Measurements from ENCODE around the gene CRHR1. TPM values are rescaled to one million over a fixed set of nuclear protein-coding genes. Genes with fewer than 3 reads are reported as not detected.

Gene CRHR1
- polyA plus RNA-seq, 12 donors = 0.27 to 0.72 (median 0.40) TPM; not detected in 8

DNA sequence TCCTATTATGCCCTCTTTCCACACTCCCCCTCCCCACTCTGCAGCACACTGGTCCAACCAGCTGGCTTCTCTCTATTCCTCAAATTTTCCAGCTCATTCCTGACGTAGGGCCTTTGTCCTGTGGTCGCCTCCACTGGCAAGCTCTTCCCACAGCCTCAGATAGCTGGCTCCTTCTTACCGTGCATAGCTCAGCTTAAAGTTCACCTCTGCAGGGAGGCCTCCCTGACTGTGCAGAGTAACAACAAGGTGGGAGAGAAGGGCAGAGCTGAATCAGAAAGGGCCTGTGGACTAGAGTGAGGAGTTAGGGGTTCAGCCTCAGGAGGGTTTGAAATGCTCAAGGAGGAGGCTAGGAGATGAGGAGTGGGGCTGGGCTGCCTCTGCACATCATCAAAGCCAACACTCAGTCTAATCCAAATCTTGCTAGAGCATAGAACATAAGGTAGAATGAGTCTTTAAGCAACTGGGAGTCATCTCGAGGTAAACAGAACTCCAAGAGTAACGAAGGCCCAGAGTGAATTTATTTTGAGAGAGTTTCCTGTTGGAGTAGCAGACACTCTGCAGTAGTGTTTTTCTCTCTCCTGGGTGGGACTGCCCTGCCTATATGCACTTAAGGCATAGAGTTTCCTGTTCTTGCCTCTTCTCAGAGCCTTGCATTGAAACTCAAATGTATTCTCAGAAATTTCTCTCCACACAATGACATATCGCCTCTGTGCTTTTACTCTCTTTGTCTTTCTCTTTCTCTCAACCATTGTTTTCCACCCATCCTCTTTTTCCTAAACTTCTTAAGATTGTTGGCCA lies 79.9 kb downstream of the CRHR1 start:
- DNase-seq = no peak

DNA sequence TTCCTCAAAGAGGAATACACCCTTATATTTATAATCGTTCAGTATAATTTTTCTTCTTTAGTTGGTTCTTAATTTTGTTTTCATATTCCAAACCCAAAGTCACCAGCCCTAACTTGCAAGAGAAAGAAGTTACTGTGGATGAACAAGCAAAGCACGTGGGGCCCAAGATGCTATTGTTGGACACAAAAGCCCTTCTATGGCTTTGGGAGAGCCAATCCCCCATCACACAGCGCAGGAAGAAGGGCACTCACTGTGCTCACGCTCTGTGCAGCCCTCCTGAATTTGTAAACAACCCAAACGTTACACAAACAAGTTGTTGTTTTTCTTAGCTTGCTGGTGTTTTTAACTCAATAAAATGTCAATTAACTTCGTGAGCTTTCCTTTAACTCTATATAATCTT lies 83.1 kb downstream of the CRHR1 start:
- DNase-seq = no peak

- no peak for DNase-seq
Observed at GRCh38 chr17:45867702-45868101, 83.6 kb downstream of the CRHR1 start.

GRCh38 chr17:45868276-45868675 lies 84.2 kb downstream of the CRHR1 start:
- no peak for DNase-seq

DNA sequence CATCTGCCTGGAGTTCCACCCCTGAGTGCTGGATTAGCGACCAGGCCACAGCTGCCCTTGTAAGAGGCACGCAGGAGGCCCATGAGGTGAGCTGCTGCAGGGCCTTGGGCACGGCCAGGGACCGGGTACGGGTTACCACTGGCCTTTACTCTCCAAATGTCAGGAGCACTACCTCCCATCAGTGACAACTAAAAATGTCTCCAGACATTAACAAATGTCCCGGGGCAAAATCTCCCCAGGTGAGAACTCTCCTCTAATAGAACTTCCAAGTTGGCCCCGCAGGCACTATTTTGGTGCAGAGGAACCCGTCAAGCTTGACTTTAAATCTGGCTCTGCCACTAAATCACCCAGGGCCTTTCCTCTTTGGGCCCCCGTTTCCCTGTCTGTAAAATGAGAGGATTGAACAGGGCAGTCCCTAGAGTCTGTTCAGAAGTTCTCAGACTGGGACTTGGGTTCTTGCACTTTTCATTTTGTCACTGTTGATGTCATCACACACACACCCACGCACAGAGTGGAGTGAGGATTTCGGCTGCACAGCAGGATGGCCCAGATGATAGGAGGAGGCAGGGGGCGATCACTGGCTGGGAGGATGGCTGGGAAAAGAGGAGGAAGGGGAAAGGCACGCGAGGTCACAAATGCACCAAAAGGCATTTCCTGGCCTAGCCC lies 85.7 kb downstream of the CRHR1 start:
- DNase-seq = no peak

DNA sequence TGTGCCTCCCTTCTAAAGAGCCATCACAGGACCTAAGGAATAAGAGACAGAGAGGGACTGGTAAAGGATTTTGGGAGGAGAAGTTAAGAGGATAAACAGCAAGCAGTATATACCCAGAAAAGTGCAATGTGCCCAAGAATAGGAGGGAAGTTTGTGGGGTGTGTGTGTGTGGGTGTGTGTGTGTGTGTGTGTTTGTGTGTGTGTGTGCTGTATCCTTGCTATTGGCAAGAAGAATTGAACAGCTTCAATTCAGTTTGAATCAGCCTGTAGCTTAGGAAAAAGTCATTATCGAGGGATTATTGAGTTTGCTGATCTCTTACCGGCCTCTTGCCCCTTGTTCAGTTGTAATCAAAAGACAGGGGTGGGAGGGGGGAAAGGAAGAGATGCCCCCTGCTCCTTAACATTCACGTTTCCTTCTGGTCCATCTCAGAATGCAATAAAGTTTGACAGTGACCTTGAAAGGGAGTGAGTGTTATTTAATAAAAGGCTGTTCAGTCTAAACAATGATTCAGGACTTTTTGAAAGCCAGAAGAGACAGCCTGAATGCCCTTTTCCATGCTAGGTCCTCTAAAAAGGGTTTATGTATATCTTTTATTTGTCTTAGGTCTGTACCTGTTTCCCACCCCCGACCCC lies 86.3 kb downstream of the CRHR1 start:
- no peak for DNase-seq

- DNase-seq = no peak
Observed at GRCh38 chr17:45871718-45872117, 87.6 kb downstream of the CRHR1 start.

GRCh38 chr17:45873728-45874127 lies 89.6 kb downstream of the CRHR1 start:
- DNase-seq = no peak

DNA sequence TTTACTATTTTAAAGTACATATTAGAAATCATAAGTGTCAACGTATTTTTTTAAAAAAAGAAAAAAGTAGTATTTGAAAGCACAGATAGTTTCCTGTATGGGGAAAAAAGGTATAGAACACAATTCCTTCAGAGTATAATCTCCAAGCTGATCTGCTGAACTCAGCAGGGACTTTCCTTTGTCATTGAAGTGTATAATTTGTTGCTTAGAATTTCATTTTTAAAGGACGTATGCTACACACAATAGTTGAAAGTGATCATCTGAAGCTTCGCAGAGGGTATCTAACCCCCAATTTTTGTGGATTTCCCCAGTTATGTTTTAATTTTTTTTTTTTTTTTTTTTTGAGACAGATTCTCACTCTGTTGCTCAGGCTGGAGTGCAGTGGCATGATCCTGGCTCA lies 90.0 kb downstream of the CRHR1 start:
- no peak for DNase-seq

- DNase-seq = no peak
Observed at GRCh38 chr17:45876539-45876938, 92.4 kb downstream of the CRHR1 start.

DNA sequence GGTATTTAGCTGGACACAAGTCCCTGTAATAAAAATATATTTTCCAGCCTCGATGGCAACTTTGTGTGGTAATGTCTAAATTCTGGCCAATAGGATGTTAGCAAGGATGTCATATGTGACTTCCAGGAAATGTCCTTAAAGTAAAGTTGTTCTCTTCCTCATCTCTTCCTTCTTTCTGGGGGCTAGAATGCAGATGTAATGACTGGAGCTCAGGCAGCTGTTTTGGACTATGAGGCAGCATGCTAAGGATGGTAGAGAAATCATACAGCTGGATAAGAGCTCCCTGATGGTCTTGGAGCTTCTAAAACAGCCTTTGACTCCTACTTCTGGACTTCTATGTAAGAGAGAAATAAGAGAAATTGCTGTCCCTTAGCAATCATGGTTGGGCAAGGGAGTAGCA lies 93.3 kb downstream of the CRHR1 start:
- no peak for DNase-seq

DNA sequence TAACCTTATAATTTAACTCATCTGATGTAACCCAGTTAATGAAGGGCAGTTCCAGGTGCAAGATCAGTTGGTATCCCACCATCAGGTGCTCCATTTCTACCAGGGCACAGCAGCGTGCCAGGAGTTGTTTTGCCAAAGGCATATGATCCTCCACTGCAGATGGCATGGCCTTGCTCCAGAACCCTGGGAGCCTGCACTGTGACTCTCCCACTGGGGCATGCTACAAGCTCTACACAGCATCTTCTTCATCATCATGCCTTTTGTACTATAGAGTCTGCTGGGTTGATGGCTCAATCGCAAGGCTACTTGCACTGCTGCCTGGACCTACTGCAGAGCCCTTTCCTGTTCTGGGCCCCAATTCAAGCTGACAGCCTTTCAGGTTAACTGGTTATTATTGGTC lies 98.9 kb downstream of the CRHR1 start:
- no peak for DNase-seq

Other genes with a start within 250 kb of the CRHR1 start
- gene SPPL2C, start 60.6 kb downstream of the CRHR1 start, polyA plus RNA-seq (ENCODE audit: insufficient read length in 12 of 12) = not detected
- gene MAPT, start 110.2 kb downstream of the CRHR1 start, polyA plus RNA-seq (ENCODE audit: insufficient read length in 12 of 12) = 10 to 100 TPM in 4 of 12 donors, 1 to 10 TPM in 7, not detected in 1; 4.4 to 14.4 (median 9.0) TPM
- gene STH, start 214.9 kb downstream of the CRHR1 start, polyA plus RNA-seq (ENCODE audit: insufficient read length in 12 of 12) = under 1 TPM in 1 of 12 donors, not detected in 11; 0.57 TPM